Lower leg skin (tissue), 3 donors: ENCODE measurements around the gene PPP4C.

Source experiments
- CTCF ChIP-seq, 3 donors: fragments of 450-650 bp; IDR thresholded peaks; one replicate each; pipeline ENCODE4 v1.5.1; 2016; ENCODE audit warnings: antibody characterized with exemption in 3 of 3, mild to moderate bottlenecking in 3 of 3, moderate library complexity in 2 of 3
- POLR2A ChIP-seq, 2 donors: fragments of 450-650 bp; IDR thresholded peaks; one replicate each; pipeline ENCODE4 v1.6.1; 2016 to 2017; ENCODE audit warnings: antibody characterized with exemption in 2 of 2, mild to moderate bottlenecking in 1 of 2, moderate library complexity in 1 of 2

GRCh38 chr16:30068750-30069610, 6.8 kb upstream of the PPP4C start:
- TF ChIP-seq CTCF (IDR thresholded peaks at IDR 0.05) (no peak), POLR2A (IDR thresholded peaks at IDR 0.05) (no peak)
